ENCODE data around the gene AMPD1. TPM values are rescaled to one million over a fixed set of nuclear protein-coding genes. Genes with fewer than 3 reads are reported as not detected.

The AMPD1 gene
- total RNA-seq, 4 donors from 2014 or later, result 0.82 to 3.2 (median 1.9) TPM; not detected in 1

- Histone ChIP-seq H3K9me3 (no peaks in the 10 kb centered on the region), H3K4me3 (no peak overlapping the region), H3K27ac (peak overlapping the region in 1 of 4 donors; percentile 14), H3K4me1 (peaks cover 16 to 37% (median 24%) of the 10 kb centered on the region in 4 donors), H3K36me3 (peaks cover 0 to 59% (median 24%) of the 10 kb centered on the region in 4 donors), H3K27me3 (no peaks in the 10 kb centered on the region)
- no peak for DNase-seq
- TF ChIP-seq CTCF (IDR thresholded peaks at IDR 0.05) (no peak), POLR2AphosphoS5 (IDR thresholded peaks at IDR 0.05) (peak in 1 of 3 donors; percentile 16), EP300 (IDR thresholded peaks at IDR 0.05; ENCODE audit: low read depth) (no peak), POLR2A (IDR thresholded peaks at IDR 0.05) (no peak)
- WGBS, 2 donors (ENCODE audit: low coverage in 1 of 2), result 76 to 87% methylated on average over 8 to 11 of the region's 11 CpGs
- intact Hi-C loops (cut with DNase I; ENCODE audit: low total_unique reads) (no loop called here), in situ Hi-C loops (cut with MboI; ENCODE audit: low pct_ligation_motif_present in 1 of 4, low pct_unique_long_range_greater_than_20kb in 1 of 4, low sequenced_read_pairs in 3 of 4) (loop anchor here in 1 of 4 donors (25.0 kb wide), 1 partner anchor 132 kb away; the partner anchor contains the start of gene BCAS2)
These were observed 23.5 kb upstream of the AMPD1 start for GRCh38 chr1:114718661-114719423.

GRCh38 chr1:114716304-114717170 is 21.2 kb upstream of the AMPD1 start, which contains the start of gene NRAS:
Gene NRAS, minus strand, starts transcription at chr1:114716771. Its CDS starts 611 bp downstream, at chr1:114716160.
- peaks cover 0 to 38% (median 14%) of the 10 kb centered on the region in 4 donors for H3K36me3 ChIP-seq
- in situ Hi-C loops (cut with MboI; ENCODE audit: low pct_ligation_motif_present in 1 of 4, low pct_unique_long_range_greater_than_20kb in 1 of 4, low sequenced_read_pairs in 3 of 4), result loop anchor here in 1 of 4 donors (25.0 kb wide), 1 partner anchor 129 kb away; the partner anchor contains the start of gene BCAS2

GRCh38 chr1:114715952-114716303 is 20.6 kb upstream of the AMPD1 start:
- TF ChIP-seq POLR2A (IDR thresholded peaks at IDR 0.05) (no peak), POLR2AphosphoS5 (IDR thresholded peaks at IDR 0.05) (no peak), CTCF (IDR thresholded peaks at IDR 0.05) (no peak), EP300 (IDR thresholded peaks at IDR 0.05; ENCODE audit: low read depth) (no peak)
- intact Hi-C loops (cut with DNase I; ENCODE audit: low total_unique reads) (no loop called here), in situ Hi-C loops (cut with MboI; ENCODE audit: low pct_ligation_motif_present in 1 of 4, low pct_unique_long_range_greater_than_20kb in 1 of 4, low sequenced_read_pairs in 3 of 4) (loop anchor here in 1 of 4 donors (25.0 kb wide), 1 partner anchor 129 kb away; the partner anchor contains the start of gene BCAS2)
- H3K27me3 ChIP-seq, result no peaks in the 10 kb centered on the region
- H3K4me1 ChIP-seq, result peaks cover 16 to 56% (median 33%) of the 10 kb centered on the region in 4 donors
- H3K36me3 ChIP-seq, result peaks cover 0 to 32% (median 11%) of the 10 kb centered on the region in 4 donors
- WGBS, 2 donors (ENCODE audit: low coverage in 1 of 2), result 35 to 42% methylated on average over 3 to 4 of the region's 4 CpGs
- peak overlapping the region; percentile 64 to 87 (median 81) for H3K4me3 ChIP-seq
- no peaks in the 10 kb centered on the region for H3K9me3 ChIP-seq
- peak overlapping the region; percentile 86 to 97 (median 93) for H3K27ac ChIP-seq
- no peak for DNase-seq

More at GRCh38 chr1:114716304-114717170, 21.2 kb upstream of the AMPD1 start, which contains the start of gene NRAS:
- peak; percentile 97 for DNase-seq
- Histone ChIP-seq H3K9me3 (no peaks in the 10 kb centered on the region), H3K4me3 (peak within 1 kb of the TSS; percentile 64 to 87 (median 81)), H3K27ac (peak within 1 kb of the TSS; percentile 86 to 97 (median 93)), H3K27me3 (no peaks in the 10 kb centered on the region), H3K4me1 (peaks cover 16 to 56% (median 33%) of the 10 kb centered on the region in 4 donors)
- TF ChIP-seq EP300 (IDR thresholded peaks at IDR 0.05; ENCODE audit: low read depth), result peak; percentile 57
- peak; percentile 84 for TF ChIP-seq POLR2A (IDR thresholded peaks at IDR 0.05)
- TF ChIP-seq POLR2AphosphoS5 (IDR thresholded peaks at IDR 0.05), result peak; percentile 81 to 86 (median 85)
- peak in 1 of 5 experiments; percentile 22 for TF ChIP-seq CTCF (IDR thresholded peaks at IDR 0.05)
- intact Hi-C loops (cut with DNase I; ENCODE audit: low total_unique reads), result no loop called here
- WGBS, 2 donors (ENCODE audit: low coverage in 1 of 2), result 1% methylated on average over 12 to 38 of the region's 38 CpGs

Data from transverse colon (tissue), 4 donors.